WI38 (cell line): ENCODE results near the gene PRSS27.

Experiments used
- H3K4me3 ChIP-seq: 2 replicates; pipeline ENCODE4 v1.5.1; 2011; ENCODE audit warnings: low read depth, mild to moderate bottlenecking, control low read depth, low read length
- TF ChIP-seq, protein P1 (sequence below): IDR thresholded peaks from 2 replicates; pipeline ENCODE4 v1.5.1; 2012; ENCODE audit warnings: low read depth, mild to moderate bottlenecking, control low read depth, low read length

PRSS27 gene

DNA sequence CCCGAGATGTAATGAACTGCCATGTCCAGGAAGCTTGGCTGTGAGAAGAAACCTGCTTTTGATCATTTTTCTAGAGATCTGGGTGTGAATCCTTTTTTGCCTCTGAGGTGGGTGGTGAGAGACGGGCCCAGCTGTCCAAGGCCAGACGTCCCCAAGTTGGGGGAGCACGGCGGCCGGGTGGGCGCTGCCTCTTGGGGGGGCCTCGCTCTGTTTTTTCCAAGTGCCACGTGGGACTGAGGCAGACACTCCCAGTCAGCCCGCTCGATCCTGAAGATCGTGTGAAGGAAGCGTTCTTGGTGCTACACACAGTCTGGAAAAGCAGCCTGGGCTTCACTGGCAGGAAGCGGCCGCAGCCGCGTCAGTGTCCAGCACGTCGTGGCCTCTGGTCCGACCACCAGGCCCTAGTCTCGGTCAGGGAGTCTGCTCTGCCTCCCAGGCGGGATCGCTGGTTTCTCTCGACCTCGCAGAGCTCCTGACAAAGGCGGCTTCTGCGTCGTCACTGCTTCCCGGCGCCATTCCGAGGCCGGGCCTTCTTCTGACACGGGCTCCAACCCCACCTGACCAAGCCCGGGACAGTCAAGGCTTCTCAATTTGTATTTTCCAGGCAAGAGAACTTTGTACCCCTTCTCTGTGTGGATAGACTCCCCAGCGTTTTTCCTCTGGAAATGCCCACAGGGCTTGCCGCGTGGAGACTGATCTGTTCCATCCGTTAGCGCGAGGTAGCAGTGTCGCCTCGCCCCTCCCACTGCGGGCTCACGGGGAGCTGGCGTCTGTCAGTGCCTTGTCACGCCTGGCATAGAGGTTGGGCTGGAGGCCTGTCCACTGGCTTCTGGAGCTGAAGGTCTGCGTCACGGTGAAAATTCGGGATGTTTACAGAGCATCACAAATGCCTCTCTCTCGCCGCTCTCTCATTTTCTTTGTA lies 12.4 kb downstream of the PRSS27 start:
- TF ChIP-seq, protein P1, sequence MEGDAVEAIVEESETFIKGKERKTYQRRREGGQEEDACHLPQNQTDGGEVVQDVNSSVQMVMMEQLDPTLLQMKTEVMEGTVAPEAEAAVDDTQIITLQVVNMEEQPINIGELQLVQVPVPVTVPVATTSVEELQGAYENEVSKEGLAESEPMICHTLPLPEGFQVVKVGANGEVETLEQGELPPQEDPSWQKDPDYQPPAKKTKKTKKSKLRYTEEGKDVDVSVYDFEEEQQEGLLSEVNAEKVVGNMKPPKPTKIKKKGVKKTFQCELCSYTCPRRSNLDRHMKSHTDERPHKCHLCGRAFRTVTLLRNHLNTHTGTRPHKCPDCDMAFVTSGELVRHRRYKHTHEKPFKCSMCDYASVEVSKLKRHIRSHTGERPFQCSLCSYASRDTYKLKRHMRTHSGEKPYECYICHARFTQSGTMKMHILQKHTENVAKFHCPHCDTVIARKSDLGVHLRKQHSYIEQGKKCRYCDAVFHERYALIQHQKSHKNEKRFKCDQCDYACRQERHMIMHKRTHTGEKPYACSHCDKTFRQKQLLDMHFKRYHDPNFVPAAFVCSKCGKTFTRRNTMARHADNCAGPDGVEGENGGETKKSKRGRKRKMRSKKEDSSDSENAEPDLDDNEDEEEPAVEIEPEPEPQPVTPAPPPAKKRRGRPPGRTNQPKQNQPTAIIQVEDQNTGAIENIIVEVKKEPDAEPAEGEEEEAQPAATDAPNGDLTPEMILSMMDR: no peak
- no peak overlapping the region for H3K4me3 ChIP-seq

DNA sequence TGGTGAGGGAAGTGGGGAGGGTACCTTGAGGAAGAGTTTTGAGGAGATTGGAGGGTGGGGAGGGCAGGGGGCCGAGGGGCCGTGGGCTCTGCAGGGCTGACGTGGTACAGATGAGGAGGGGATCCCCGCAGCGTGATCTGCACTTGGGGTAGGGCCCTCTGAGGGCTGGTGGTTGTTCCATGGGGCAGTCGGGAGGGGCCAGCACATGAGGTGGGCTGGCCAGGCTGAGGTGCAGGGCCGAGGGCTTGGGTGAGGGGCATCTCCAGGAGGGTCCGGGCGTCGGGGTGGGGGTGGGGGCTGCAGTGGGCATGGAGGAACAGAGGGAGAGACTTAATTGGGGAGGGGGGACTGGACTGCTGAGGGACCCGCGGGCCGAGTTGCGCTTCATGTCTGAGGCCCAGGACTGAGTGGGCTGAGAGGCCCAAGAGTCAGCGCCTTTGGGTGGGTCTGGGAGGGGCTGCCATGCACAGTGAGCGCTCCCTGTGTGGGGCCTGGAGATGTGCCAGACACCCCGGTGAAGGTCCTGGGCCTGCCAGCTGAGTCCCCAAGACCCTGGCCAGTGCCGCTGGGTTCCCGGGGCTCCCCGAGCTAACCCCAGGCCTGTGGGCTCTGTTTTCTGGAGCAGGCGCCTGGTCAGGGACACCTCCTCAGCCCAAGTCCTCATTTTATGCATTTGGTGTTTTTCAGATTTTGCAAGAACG lies 13.3 kb downstream of the PRSS27 start:
- no peak overlapping the region for H3K4me3 ChIP-seq
- TF ChIP-seq, protein P1: no peak

DNA sequence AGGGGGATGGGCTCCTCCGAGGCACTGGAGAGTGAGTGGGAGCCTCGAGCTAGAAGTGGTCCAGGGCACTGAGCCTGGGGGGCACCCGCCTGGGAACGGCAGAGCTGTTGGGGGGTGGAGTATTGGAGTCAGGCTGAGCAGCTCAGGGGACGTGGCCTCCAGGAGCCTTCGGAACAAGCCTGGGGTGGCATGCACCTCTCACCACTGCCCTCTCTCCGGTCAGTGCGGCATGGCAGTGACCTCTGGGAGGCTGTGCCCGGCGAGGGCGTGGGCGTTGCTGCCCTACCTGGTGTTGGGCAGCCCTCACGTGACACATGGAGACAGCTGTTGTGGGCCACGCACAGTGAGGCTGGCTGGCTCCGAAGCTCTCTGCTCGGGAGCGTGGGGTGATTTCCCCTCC lies 13.9 kb downstream of the PRSS27 start:
- TF ChIP-seq, protein P1: no peak
- no peak overlapping the region for H3K4me3 ChIP-seq

DNA sequence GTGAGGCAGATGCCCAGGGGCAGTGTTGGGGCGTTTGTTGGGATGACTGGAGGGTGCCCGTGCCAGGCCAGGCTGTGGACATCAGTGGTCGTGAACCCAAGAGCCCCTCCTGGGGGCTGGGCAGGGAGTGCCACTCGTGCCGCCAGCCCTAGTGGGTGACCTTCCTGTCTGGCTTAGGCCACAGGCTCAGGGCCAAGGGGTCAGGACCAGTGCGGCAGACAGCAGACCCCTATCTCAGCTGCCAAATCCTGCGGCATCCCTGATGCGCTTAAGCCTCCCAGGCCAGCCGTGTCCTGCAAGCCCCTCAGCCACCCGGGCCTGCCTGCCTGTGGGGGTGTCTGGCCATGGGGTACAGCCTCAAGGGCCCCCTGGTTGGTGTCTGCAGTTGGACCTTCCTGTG lies 14.7 kb downstream of the PRSS27 start:
- TF ChIP-seq, protein P1: no peak
- H3K4me3 ChIP-seq: no peak overlapping the region

- TF ChIP-seq, protein P1: no peak
- no peak overlapping the region for H3K4me3 ChIP-seq
These were observed 15.1 kb downstream of the PRSS27 start for GRCh38 chr16:2704983-2705275.

DNA sequence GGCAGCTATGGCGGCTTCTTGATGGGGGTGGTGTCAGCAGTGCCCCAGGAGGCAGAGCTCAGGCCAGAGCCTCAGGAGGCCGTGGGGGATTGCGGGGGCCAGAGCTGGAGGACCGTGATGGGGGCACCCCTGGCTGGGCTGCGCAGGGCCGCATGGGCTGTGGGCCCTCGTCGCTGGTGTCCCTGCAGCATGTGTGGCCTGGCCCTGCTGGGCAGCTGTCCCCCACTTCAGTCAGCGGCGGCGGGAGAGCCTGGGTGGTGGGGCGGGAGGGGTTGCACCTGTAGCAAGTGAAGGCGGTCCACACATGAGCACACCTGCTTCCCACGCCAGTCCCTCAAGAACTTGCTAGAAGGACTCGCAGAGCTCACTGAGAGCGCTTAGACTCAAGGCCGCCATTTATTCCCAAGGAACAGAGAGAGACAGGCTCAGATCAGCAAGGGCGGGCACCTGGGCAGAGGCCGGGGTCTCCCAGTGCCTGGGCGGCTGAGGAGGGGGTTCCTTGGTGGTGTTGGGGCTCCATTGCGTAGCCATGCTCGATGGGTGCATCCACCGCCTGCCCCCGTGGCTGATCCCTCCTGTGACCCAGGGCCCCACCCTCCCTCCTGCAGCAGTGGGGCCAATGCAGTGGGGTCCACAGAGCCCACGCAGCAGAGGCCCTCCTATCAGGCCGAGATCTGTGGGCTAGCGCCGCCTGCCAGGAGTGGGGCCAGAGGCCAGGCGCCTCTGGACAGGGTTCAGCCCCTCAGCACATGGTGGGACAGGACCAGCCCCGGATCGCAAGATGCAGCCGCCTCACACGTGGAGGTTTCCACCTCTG lies 15.7 kb downstream of the PRSS27 start:
- no peak overlapping the region for H3K4me3 ChIP-seq
- TF ChIP-seq, protein P1: no peak
